Bronchial epithelial cell (primary cell): ENCODE data around the gene INTS13. TPM values are rescaled to one million over a fixed set of nuclear protein-coding genes. Genes with fewer than 3 reads are reported as not detected.

Source experiments
- DNase-seq: peaks from one replicate; pipeline ENCODE4 v3.0.0-alpha.2; 2010; ENCODE audit warnings: low read depth
- FAIRE-seq: peaks from 2 replicates; lab custom pipeline; 2011; peaks lifted over from hg19 to GRCh38; lab: Jason Lieb, UNC
- H3K27me3 ChIP-seq: 2 replicates; pipeline ENCODE4 v1.5.1; 2011; ENCODE audit warnings: low read length; ENCODE audit not compliant: control insufficient read depth, insufficient read depth
- H3K36me3 ChIP-seq: 2 replicates; pipeline ENCODE4 v1.5.1; 2011; ENCODE audit warnings: low read length; ENCODE audit not compliant: control insufficient read depth, insufficient read depth
- H3K4me3 ChIP-seq: 2 replicates; pipeline ENCODE4 v1.5.1; 2011; ENCODE audit warnings: mild to moderate bottlenecking, low read depth, low read length, control low read depth
- total RNA-seq: library from RNA; depleted of rRNA; stranded (reverse); fragments of >200 nt; gene quantifications from 2 replicates; pipeline ENCODE4 v1.2.1, GENCODE V29; 2014
- TF ChIP-seq, protein P1 (sequence below): IDR thresholded peaks from 2 replicates; pipeline ENCODE4 v1.5.1; 2011; ENCODE audit warnings: mild to moderate bottlenecking, moderate library complexity, low read length, control low read depth, inconsistent platforms; ENCODE audit not compliant: insufficient read depth, severe bottlenecking

Gene INTS13
- total RNA-seq, 1 donor from 2014 or later: 19.7 TPM

GRCh38 chr12:26929590-26929989 lies 8.2 kb downstream of the INTS13 start:
- FAIRE-seq (no peak), DNase-seq (no peak)
- TF ChIP-seq, protein P1, sequence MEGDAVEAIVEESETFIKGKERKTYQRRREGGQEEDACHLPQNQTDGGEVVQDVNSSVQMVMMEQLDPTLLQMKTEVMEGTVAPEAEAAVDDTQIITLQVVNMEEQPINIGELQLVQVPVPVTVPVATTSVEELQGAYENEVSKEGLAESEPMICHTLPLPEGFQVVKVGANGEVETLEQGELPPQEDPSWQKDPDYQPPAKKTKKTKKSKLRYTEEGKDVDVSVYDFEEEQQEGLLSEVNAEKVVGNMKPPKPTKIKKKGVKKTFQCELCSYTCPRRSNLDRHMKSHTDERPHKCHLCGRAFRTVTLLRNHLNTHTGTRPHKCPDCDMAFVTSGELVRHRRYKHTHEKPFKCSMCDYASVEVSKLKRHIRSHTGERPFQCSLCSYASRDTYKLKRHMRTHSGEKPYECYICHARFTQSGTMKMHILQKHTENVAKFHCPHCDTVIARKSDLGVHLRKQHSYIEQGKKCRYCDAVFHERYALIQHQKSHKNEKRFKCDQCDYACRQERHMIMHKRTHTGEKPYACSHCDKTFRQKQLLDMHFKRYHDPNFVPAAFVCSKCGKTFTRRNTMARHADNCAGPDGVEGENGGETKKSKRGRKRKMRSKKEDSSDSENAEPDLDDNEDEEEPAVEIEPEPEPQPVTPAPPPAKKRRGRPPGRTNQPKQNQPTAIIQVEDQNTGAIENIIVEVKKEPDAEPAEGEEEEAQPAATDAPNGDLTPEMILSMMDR: no peak
- no peaks in the 10 kb centered on the region for H3K27me3 ChIP-seq
- H3K4me3 ChIP-seq: no peak overlapping the region
- H3K36me3 ChIP-seq: peaks cover 6% of the 10 kb centered on the region

DNA sequence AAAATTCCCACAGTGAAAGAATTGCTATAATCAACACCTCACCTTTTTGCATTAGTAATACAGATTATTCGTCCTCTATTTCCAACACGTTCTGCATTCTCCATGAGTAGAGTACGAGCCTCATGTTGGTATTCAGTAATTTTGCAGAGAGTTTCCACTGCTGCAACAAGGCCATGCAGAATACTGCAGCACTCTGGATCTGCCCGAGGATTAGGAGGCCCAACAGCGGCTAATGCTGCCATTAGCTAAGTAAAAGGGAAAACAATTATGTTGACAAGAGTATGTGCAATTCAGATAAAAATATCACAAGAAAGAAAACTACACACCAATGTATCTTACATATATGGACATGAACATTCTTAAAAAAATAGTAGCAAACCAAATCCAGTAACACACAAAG lies 9.1 kb downstream of the INTS13 start:
- no peaks in the 10 kb centered on the region for H3K27me3 ChIP-seq
- H3K36me3 ChIP-seq: peaks cover 6% of the 10 kb centered on the region
- TF ChIP-seq, protein P1: no peak
- DNase-seq (no peak), FAIRE-seq (no peak)
- H3K4me3 ChIP-seq: no peak overlapping the region

- DNase-seq (no peak), FAIRE-seq (no peak)
- peaks cover 8% of the 10 kb centered on the region for H3K36me3 ChIP-seq
- no peaks in the 10 kb centered on the region for H3K27me3 ChIP-seq
- TF ChIP-seq, protein P1: no peak
- no peak overlapping the region for H3K4me3 ChIP-seq
Measured at GRCh38 chr12:26921886-26922285, 15.9 kb downstream of the INTS13 start.

DNA sequence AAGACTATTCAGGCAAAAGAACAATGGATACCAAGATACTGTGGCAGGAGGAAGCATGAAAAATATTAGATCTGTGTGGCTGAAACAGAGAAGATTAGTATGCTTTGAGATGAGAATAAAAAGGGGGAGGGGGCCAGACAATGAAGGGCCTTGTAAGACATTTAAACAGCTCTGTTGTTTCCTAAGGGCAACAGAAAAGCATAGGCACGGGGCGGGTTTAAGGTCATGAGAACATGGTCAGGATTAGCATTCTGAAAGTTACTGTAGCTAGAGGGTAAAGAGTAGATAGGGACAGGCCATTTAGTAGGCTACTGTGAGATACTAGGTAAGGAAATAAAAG lies 18.6 kb downstream of the INTS13 start:
- no peaks in the 10 kb centered on the region for H3K27me3 ChIP-seq
- no peak overlapping the region for H3K4me3 ChIP-seq
- TF ChIP-seq, protein P1: no peak
- peaks cover 9% of the 10 kb centered on the region for H3K36me3 ChIP-seq
- no peak for DNase-seq
- FAIRE-seq: no peak

DNA sequence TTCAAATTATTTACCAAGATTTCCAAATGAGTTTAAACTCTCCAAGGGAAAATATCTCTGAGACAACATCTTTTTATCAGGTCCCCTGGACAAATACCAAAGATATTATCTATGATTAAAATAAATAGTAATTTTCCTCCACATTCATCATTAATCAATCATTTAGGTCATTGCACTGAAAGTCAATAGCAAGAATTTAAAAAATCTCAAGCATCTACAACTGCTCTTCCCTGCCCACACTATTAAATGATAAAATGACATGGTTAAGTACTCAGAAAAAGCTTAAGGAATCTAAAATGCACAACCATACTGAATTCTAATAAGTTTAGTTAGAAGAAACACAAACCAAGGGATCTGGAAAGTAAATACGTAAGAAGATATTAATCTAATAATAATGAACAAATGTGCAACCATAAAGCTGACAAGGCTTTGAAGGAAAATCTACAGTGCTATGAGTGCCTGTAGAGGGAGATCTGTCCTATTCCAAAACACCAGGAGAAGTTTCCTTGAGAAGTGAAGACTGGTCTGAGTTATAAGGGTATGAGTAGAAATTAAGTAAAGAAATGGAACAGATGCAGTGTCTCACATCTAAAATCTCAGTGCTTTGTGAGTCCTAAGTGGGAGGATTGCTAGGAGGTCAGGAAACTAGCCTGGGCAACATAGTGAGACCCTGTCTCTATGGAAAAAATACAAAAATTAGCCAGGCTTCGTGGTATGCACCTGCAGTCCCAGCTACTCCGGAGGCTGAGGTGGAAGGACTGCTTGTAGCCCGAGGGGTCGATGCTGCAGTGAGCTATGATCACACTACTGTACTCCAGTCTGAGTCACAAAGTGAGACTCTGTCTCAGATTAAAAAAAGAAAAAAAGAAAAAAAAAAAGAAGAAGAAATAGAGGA lies 19.2 kb downstream of the INTS13 start:
- TF ChIP-seq, protein P1: no peak
- Histone ChIP-seq H3K36me3 (peaks cover 9% of the 10 kb centered on the region), H3K27me3 (no peaks in the 10 kb centered on the region), H3K4me3 (no peak overlapping the region)
- FAIRE-seq (no peak), DNase-seq (no peak)
